ENCODE measurements around the gene VPREB3.

DNA sequence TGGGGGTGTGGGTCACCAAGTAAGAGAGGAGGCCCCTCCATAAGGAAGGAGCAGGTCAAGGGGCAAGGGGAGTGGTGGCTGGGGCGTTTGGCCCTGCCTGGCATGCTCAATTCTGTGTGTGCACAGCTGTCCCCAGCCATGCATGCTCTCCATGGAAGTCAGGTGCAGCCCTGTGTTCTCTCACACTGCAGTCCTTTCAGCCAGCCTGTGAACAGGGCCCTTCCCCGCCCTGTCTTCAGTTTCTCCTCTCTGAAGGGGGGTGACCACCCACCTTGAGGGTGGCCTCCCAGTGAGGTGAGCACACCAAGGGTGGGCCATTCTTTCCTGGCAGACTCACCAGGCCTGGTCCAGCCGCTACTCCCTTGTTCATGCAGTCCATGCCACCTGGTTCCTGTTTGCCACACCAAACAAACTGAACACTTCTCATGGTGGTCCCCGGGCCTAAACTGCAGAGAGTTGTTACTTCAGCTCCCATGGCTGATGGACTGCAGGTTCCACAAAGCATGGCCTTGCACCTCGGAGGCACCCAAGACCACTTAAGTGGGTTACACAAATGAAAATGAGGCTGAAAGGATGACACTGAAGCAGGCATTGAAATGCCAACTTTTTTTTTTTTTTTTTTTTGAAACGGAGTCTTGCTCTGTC lies 15.2 kb upstream of the VPREB3 start:
- TF ChIP-seq, protein P1, sequence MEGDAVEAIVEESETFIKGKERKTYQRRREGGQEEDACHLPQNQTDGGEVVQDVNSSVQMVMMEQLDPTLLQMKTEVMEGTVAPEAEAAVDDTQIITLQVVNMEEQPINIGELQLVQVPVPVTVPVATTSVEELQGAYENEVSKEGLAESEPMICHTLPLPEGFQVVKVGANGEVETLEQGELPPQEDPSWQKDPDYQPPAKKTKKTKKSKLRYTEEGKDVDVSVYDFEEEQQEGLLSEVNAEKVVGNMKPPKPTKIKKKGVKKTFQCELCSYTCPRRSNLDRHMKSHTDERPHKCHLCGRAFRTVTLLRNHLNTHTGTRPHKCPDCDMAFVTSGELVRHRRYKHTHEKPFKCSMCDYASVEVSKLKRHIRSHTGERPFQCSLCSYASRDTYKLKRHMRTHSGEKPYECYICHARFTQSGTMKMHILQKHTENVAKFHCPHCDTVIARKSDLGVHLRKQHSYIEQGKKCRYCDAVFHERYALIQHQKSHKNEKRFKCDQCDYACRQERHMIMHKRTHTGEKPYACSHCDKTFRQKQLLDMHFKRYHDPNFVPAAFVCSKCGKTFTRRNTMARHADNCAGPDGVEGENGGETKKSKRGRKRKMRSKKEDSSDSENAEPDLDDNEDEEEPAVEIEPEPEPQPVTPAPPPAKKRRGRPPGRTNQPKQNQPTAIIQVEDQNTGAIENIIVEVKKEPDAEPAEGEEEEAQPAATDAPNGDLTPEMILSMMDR (IDR thresholded peaks at IDR 0.05; ENCODE audit: low read depth, low read length) = no peak
- TF ChIP-seq EZH2phosphoT487 (IDR thresholded peaks at IDR 0.05; ENCODE audit: low read depth) = no peak
